DND-41 (cell line): ENCODE results near the gene KLRF2.

Experiments
- EZH2 ChIP-seq: IDR thresholded peaks from 3 replicates; pipeline ENCODE4 v1.6.1; 2012; ENCODE audit warnings: borderline replicate concordance, low read depth, mild to moderate bottlenecking, moderate library complexity, low read length, inconsistent platforms; ENCODE audit not compliant: severe bottlenecking
- TF ChIP-seq, protein P1 (sequence below): IDR thresholded peaks from 2 replicates; pipeline ENCODE4 v1.5.1; 2012; ENCODE audit warnings: borderline replicate concordance, low read length, moderate library complexity, mild to moderate bottlenecking; ENCODE audit not compliant: poor library complexity, severe bottlenecking; ENCODE audit errors: extremely low read depth

DNA sequence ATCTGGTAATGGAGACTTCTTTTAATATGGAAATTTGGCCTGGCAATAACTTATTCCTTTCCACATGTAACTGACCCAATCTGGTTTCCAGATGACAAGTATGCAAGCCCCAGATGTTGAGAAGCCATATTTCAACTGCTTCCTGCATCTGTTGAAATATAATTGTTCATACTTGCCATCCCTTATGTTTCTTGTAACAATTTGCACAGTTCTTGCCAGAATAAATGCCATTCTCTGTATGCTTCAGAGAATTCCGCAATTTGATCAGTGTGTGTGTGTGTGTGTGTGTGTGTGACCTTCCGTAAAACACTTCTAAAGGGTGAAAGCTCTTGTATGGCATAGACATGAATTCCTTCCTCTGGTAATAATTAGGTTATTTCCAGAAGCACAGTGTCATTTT lies 52.7 kb downstream of the KLRF2 start:
- TF ChIP-seq, protein P1, sequence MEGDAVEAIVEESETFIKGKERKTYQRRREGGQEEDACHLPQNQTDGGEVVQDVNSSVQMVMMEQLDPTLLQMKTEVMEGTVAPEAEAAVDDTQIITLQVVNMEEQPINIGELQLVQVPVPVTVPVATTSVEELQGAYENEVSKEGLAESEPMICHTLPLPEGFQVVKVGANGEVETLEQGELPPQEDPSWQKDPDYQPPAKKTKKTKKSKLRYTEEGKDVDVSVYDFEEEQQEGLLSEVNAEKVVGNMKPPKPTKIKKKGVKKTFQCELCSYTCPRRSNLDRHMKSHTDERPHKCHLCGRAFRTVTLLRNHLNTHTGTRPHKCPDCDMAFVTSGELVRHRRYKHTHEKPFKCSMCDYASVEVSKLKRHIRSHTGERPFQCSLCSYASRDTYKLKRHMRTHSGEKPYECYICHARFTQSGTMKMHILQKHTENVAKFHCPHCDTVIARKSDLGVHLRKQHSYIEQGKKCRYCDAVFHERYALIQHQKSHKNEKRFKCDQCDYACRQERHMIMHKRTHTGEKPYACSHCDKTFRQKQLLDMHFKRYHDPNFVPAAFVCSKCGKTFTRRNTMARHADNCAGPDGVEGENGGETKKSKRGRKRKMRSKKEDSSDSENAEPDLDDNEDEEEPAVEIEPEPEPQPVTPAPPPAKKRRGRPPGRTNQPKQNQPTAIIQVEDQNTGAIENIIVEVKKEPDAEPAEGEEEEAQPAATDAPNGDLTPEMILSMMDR: no peak
- TF ChIP-seq EZH2: no peak
